ENCODE data around the gene KLHL7.

Gene KLHL7

DNA sequence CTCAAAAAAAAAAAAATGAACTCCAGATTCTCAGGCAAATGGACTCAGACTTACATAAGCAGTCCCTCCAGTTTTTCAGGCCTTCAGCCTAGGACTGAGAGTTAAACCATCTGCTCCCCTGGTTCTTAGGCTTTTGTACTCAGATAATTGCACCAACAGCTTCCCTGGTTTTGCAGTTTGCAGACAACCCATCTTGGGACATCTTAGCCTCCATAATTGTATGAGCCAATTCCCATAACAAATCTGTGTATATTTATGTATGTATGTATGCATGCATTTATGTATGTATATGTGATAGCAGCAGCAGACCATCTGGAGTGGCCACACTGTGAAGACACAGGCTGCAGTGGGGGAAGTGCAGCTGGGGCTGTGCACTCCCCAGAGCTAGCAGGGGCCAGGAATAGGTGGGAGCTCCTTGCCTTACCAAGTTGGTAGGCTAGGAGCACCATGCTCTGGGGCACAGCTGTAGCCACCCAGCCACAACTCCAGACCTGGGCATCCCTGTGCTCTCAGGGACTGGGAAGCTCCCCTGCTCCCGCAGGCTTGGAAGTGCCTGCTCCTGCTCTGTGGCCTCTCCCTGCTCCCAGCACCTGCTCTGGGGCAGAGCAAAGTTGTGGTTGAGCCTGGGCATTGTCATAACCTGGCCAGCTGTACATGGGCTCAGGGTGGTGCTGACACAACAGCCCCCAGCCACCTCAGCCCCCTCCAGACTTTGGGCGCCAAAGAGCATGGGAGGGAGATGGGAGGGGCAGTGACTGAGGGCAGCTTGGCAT lies 8.9 kb upstream of the KLHL7 start:
- TF ChIP-seq, protein P1, sequence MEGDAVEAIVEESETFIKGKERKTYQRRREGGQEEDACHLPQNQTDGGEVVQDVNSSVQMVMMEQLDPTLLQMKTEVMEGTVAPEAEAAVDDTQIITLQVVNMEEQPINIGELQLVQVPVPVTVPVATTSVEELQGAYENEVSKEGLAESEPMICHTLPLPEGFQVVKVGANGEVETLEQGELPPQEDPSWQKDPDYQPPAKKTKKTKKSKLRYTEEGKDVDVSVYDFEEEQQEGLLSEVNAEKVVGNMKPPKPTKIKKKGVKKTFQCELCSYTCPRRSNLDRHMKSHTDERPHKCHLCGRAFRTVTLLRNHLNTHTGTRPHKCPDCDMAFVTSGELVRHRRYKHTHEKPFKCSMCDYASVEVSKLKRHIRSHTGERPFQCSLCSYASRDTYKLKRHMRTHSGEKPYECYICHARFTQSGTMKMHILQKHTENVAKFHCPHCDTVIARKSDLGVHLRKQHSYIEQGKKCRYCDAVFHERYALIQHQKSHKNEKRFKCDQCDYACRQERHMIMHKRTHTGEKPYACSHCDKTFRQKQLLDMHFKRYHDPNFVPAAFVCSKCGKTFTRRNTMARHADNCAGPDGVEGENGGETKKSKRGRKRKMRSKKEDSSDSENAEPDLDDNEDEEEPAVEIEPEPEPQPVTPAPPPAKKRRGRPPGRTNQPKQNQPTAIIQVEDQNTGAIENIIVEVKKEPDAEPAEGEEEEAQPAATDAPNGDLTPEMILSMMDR (conservative IDR thresholded peaks at IDR 0.05; ENCODE audit: low read depth, low read length): no peak
- DNase-seq (ENCODE audit: low read depth): no peak
- H3K4me3 ChIP-seq (ENCODE audit: low read depth, low read length): no peak overlapping the region

DNA sequence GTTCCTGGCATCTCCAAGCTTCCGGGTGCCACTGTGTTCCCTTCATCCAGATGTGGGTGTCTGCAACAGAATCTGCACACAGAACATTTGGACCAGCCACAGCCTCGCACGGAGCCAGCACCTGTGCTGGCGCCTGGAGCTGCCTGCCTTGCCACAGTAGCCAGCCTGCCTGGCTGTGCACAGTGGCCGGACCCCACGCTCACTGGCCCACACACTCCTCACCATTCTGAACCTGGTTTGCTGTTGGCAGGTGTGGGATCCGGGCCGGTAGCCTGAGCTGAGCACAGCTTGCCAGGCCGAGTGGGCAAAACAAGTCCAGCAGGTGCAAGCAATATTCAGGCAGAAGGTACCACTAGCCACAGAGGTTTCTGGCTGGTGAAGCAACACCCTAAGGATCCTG lies 7.6 kb upstream of the KLHL7 start:
- TF ChIP-seq, protein P1 (conservative IDR thresholded peaks at IDR 0.05; ENCODE audit: low read depth, low read length): no peak
- no peak overlapping the region for H3K4me3 ChIP-seq (ENCODE audit: low read depth, low read length)
- no peak for DNase-seq (ENCODE audit: low read depth)

DNA sequence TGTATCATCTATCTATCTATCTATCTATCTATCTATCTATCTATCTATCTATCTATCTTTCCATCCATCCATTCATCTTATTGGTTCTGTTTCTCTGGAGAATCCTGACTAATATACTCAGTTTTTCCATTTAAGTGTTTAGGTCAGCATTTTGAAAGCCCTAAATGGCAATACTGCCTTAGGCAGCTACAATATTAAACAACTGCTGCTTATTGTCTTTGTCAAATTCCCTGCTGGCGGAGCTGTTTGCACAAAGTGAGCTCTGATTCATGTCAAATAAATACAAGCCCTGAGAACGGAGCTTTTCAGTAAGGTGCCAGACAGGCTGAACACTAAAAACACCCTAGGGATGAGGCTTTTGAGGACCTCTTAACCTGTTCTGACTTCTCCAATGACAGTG lies 7.1 kb upstream of the KLHL7 start:
- TF ChIP-seq, protein P1 (conservative IDR thresholded peaks at IDR 0.05; ENCODE audit: low read depth, low read length): no peak
- no peak overlapping the region for H3K4me3 ChIP-seq (ENCODE audit: low read depth, low read length)
- no peak for DNase-seq (ENCODE audit: low read depth)

DNA sequence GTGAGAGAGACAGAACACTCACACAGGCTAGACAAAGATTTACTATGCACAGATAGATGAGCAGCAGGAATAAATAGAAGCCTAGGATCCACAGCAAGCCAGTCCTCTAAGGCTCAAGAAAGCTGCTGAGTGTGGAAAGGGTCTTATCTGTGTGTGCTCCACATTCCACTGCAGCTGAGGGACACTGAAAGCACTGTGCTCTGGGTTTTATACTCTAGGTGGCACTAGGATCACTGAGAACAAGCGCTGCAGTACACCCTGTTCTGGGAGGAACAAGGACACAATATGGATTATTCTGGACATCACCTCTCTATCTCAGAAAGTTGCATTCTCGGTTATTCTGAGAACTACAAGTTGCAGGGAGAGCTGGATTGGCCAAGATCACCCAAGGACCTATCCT lies 4.9 kb upstream of the KLHL7 start:
- no peak overlapping the region for H3K4me3 ChIP-seq (ENCODE audit: low read depth, low read length)
- TF ChIP-seq, protein P1 (conservative IDR thresholded peaks at IDR 0.05; ENCODE audit: low read depth, low read length): peak; percentile 15

DNA sequence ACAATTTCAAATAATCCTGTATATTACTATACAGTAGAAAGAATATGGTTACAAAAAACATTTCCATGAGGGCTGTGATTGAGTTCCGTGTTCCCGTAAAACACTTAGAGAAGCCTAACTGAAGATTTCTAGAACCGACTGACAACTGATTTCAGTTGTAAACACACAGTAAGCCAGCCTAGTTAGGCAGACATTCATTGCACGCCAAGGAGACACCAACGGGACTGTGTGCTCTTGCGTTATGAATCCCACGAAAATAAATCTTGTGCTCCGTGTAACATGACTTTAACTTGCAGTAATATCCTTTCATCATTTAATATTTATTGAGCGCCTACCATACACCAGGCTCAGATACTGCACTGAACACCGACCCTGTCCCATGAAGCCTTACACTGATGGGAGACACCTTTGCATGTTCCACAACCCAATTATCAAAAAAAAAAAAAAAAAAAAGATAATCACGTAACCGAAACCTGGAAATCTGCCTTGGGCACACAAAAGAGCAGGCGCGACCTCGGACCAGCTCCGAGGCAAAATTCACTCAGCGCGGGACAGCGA lies 420 bp upstream of the KLHL7 start:
- H3K4me3 ChIP-seq (ENCODE audit: low read depth, low read length): peak overlapping the region; percentile 97
- peak; percentile 4 for DNase-seq (ENCODE audit: low read depth)
- TF ChIP-seq, protein P1 (conservative IDR thresholded peaks at IDR 0.05; ENCODE audit: low read depth, low read length): no peak

More for the DNA sequence above, 4.9 kb upstream of the KLHL7 start:
- no peak for DNase-seq (ENCODE audit: low read depth)

DNA sequence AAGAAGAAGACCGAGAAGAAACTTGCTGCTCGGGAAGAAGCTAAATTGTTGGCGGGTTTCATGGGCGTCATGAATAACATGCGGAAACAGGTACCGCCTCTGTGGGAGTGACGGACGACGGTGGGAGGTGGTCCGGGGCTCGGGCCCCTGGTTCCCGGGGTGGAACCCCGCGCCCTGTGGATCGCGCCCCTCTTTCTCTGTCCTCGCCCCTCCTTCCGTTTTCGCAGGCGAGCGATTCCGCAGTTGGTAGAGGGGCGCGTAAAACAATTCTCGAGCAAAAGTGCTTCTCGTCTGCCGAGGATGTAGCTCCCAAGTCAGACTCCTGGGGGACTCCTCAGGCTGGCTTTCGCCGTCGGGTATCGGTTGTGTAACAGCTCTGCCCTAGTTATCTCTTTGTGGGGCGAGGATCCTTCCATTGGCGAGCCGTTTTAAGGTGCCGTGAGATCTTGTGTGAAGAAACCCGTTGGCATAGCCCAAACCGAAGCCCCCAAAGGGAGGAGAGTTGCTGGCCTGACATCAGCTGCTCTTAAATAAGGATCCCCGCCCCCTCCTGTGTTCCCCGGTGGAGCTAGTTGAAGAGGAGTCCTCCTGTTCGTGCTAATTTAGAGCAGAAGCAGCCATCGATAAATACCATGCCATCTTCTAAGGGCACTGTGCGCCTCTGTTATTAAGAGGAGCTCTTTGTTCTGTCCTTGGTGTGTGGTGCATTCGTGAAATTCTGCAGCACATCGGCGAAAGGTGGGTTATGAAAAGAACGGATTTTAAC lies 655 bp downstream of the KLHL7 start:
- DNase-seq (ENCODE audit: low read depth): peak; percentile 63
- peak overlapping the region; percentile 97 for H3K4me3 ChIP-seq (ENCODE audit: low read depth, low read length)
- TF ChIP-seq, protein P1 (conservative IDR thresholded peaks at IDR 0.05; ENCODE audit: low read depth, low read length): peak; percentile 55
